ENCODE results near the gene DDX25. TPM values are rescaled to one million over a fixed set of nuclear protein-coding genes. Genes with fewer than 3 reads are reported as not detected.

The DDX25 gene
- total and polyA plus RNA-seq, 2 of the 4 experiments (the other 2 are of a cell fraction): under 0.01 TPM; not detected in 1

GRCh38 chr11:125945011-125945796 is 40.9 kb downstream of the DDX25 start:
- Histone ChIP-seq H3K4me2 (ENCODE audit: low read depth, low read length) (no peak overlapping the region), H4K5ac (ENCODE audit: low read depth, low read length) (no peak overlapping the region), H3K18ac (ENCODE audit: low read depth, low read length) (no peak overlapping the region), H2BK15ac (ENCODE audit: low read depth, low read length) (no peak overlapping the region), H3K9ac (ENCODE audit: low read depth, low read length) (no peak overlapping the region), H4K20me1 (ENCODE audit: insufficient read depth, low read length) (no peaks in the 10 kb centered on the region), H3K23ac (ENCODE audit: low read depth, low read length) (no peak overlapping the region), H3K36me3 (ENCODE audit: control insufficient read depth, insufficient read depth, low read length) (no peaks in the 10 kb centered on the region), H2AK5ac (ENCODE audit: low read depth, low read length) (no peak overlapping the region), H3K9me3 (ENCODE audit: control insufficient read depth, insufficient read depth, low read length) (no peaks in the 10 kb centered on the region), H3K4me3 (ENCODE audit: insufficient read depth, low read depth, low read length) (no peak overlapping the region), H3K4me1 (ENCODE audit: control insufficient read depth, insufficient read depth, low read length) (no peaks in the 10 kb centered on the region), H2BK5ac (ENCODE audit: low read depth, low read length, poor library complexity, severe bottlenecking) (no peak overlapping the region), H3K4ac (ENCODE audit: low read depth, low read length) (no peak overlapping the region), H4K91ac (ENCODE audit: insufficient read depth, low read depth, low read length) (no peak overlapping the region), H3K27ac (ENCODE audit: insufficient read depth, low read length) (no peak overlapping the region), H4K8ac (ENCODE audit: low read depth in 2 of 2, low read length in 2 of 2) (no peak overlapping the region), H2AK9ac (replicated peaks; ENCODE audit: low read depth, low read length, poor library complexity) (no peak overlapping the region), H2BK120ac (ENCODE audit: low read depth, low read length) (no peak overlapping the region), H3K9me1 (ENCODE audit: insufficient read depth, low read length) (no peaks in the 10 kb centered on the region), H2AFZ (replicated peaks; ENCODE audit: low read length, poor library complexity) (no peak overlapping the region), H3K56ac (ENCODE audit: extremely low read depth, insufficient read depth, low read length) (no peak overlapping the region), H2BK20ac (ENCODE audit: low read depth, low read length) (no peak overlapping the region), H3K27me3 (ENCODE audit: control insufficient read depth, insufficient read depth, low read length) (peaks cover 20% of the 10 kb centered on the region; the same call in 1 of the 2 replicates), H3K14ac (replicated peaks; ENCODE audit: low read depth, low read length) (no peak overlapping the region), H3K79me1 (ENCODE audit: low read depth in 1 of 2, low read length in 2 of 2) (no peaks in the 10 kb centered on the region)
- intact Hi-C loops (cut with micrococcal nuclease) (no loop called here), in situ Hi-C loops (cut with MboI; ENCODE audit: low sequenced_read_pairs) (no loop called here), dilution Hi-C loops (cut with HindIII; ENCODE audit: low sequenced_read_pairs, unreplicated experiment) (no loop called here)
- TF ChIP-seq CEBPB (IDR thresholded peaks at IDR 0.05; ENCODE audit: low read depth, low read length): no peak
- TF ChIP-seq BHLHE40 (IDR thresholded peaks at IDR 0.05; ENCODE audit: low read depth, low read length): no peak
- no peak for TF ChIP-seq RAD21 (IDR thresholded peaks at IDR 0.05; ENCODE audit: low read length)
- TF ChIP-seq POLR2A (IDR thresholded peaks at IDR 0.05; ENCODE audit: low read depth, low read length): no peak
- no peak for TF ChIP-seq FOS (IDR thresholded peaks at IDR 0.05; ENCODE audit: low read depth, low read length)
- no peak for TF ChIP-seq MAZ (IDR thresholded peaks at IDR 0.05; ENCODE audit: borderline replicate concordance, low read depth, low read length)
- no peak for TF ChIP-seq NFE2L2 (IDR thresholded peaks at IDR 0.05; ENCODE audit: low read depth, low read length)
- TF ChIP-seq MAFK (IDR thresholded peaks at IDR 0.05; ENCODE audit: low read depth, low read length): no peak
- TF ChIP-seq CTCF (conservative IDR thresholded peaks at IDR 0.05; ENCODE audit: low read depth, low read length): no peak
- no peak for TF ChIP-seq USF2 (IDR thresholded peaks at IDR 0.05; ENCODE audit: low read depth, low read length)
- no peak for TF ChIP-seq RFX5 (IDR thresholded peaks at IDR 0.05; ENCODE audit: low read depth, low read length)
- TF ChIP-seq ELK1 (IDR thresholded peaks at IDR 0.05; ENCODE audit: borderline replicate concordance, low read depth, low read length): no peak
- no peak for TF ChIP-seq SMC3 (IDR thresholded peaks at IDR 0.05; ENCODE audit: low read depth, low read length)
- no peak for TF ChIP-seq MXI1 (IDR thresholded peaks at IDR 0.05; ENCODE audit: borderline replicate concordance, low read depth, low read length)
- TF ChIP-seq RCOR1 (IDR thresholded peaks at IDR 0.05; ENCODE audit: insufficient replicate concordance, low read length): no peak
- no peak for TF ChIP-seq CHD1 (IDR thresholded peaks at IDR 0.05; ENCODE audit: low read depth, low read length)
- 0% methylated on average over 1 of the region's 15 CpGs; no CpG with 5 or more reads in 1 of the 2 experiments for WGBS, 2 experiments (ENCODE audit: extremely low coverage in 2 of 2, insufficient read length in 1 of 2)
- ChIA-PET POLR2A (ENCODE audit: unreplicated experiment) (no interaction called here), CTCF (no interaction called here)
- DNase-seq (no peak), ATAC-seq (ENCODE audit: low read depth) (no peak)
- BruUV-seq (replicated peaks): no TSS peak

All from IMR-90 (cell line).